IPS DF 19.7 (cell line): ENCODE measurements around the gene PRR12.

Experiments
- DNase-seq: peaks from one replicate; pipeline ENCODE4 v3.0.0-alpha.2; 2013; ENCODE audit warnings: low read depth, low spot score

The PRR12 gene

GRCh38 chr19:49665036-49665350 lies 74.0 kb downstream of the PRR12 start:
- no peak for DNase-seq

GRCh38 chr19:49665351-49666119 lies 74.6 kb downstream of the PRR12 start, which contains the start of the genes BCL2L12 and IRF3:
Gene BCL2L12 (plus strand): TSS chr19:49665933. CDS start chr19:49666693, 760 bp downstream.
Gene IRF3 (minus strand): TSS chr19:49665857. CDS start chr19:49664838, 1,019 bp downstream.
- DNase-seq = no peak

- no peak for DNase-seq
Measured at GRCh38 chr19:49666120-49666444, 75.1 kb downstream of the PRR12 start.

- DNase-seq = no peak
Measured at GRCh38 chr19:49667473-49667872, 76.5 kb downstream of the PRR12 start.

- no peak for DNase-seq
Measured at GRCh38 chr19:49669516-49669915, 78.5 kb downstream of the PRR12 start.

- DNase-seq = no peak
Measured at GRCh38 chr19:49672131-49672919, 81.3 kb downstream of the PRR12 start.
